ENCODE measurements around the gene CNTNAP1. TPM values are rescaled to one million over a fixed set of nuclear protein-coding genes. Genes with fewer than 3 reads are reported as not detected.

Gene CNTNAP1
- total RNA-seq, 2 experiments from 2014 or later: 4.4 to 4.5 TPM

DNA sequence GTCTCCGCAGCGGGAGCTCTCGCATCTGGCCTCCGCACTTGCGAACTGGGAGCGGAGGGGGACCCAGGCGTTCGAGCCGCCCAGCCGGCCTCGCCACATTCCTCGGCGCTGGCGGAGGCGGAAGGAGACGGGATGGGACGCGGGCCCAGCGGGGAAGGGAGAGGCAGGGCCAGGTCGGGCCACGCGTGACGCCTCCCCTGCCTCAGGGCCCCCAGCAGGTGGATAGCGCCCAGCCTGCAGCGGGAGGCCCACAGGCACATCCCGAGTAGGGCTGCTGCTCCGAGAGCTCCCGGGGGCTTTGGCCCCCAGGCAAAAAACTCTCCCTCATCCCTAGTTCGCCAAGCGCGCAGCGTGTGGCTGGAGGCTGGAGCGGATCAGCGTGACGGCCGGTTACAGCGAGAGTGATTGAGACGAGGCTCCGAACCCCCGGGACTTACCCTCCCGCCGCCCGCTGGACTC, 6.3 kb upstream of the CNTNAP1 start:
- Histone ChIP-seq H3K9me3 (ENCODE audit: control insufficient read depth in 1 of 2, insufficient read depth in 1 of 2, low read length in 2 of 2) (peaks cover 0 to 33% of the 10 kb centered on the region in 2 experiments), H3K27me3 (ENCODE audit: control insufficient read depth in 1 of 2, insufficient read depth in 2 of 2, low read length in 2 of 2) (peaks cover 59 to 61% of the 10 kb centered on the region in 2 experiments), H3K4me1 (ENCODE audit: insufficient read depth, low read length) (peaks cover 79% of the 10 kb centered on the region), H3K4me3 (ENCODE audit: low read length) (peak overlapping the region; percentile 59), H3K27ac (ENCODE audit: low read depth in 1 of 2, low read length in 2 of 2) (no peak overlapping the region), H3K36me3 (ENCODE audit: insufficient read depth, low read length) (no peaks in the 10 kb centered on the region)
- TF ChIP-seq, protein P1, sequence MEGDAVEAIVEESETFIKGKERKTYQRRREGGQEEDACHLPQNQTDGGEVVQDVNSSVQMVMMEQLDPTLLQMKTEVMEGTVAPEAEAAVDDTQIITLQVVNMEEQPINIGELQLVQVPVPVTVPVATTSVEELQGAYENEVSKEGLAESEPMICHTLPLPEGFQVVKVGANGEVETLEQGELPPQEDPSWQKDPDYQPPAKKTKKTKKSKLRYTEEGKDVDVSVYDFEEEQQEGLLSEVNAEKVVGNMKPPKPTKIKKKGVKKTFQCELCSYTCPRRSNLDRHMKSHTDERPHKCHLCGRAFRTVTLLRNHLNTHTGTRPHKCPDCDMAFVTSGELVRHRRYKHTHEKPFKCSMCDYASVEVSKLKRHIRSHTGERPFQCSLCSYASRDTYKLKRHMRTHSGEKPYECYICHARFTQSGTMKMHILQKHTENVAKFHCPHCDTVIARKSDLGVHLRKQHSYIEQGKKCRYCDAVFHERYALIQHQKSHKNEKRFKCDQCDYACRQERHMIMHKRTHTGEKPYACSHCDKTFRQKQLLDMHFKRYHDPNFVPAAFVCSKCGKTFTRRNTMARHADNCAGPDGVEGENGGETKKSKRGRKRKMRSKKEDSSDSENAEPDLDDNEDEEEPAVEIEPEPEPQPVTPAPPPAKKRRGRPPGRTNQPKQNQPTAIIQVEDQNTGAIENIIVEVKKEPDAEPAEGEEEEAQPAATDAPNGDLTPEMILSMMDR (IDR thresholded peaks at IDR 0.05): no peak
- Mint-ChIP-seq H3K9me3 (no peaks in the 10 kb centered on the region), H3K27ac (no peak overlapping the region), H3K36me3 (ENCODE audit: low read depth) (no peaks in the 10 kb centered on the region), H3K4me3 (peak overlapping the region; percentile 77), H3K4me1 (ENCODE audit: low read depth) (peaks cover 54% of the 10 kb centered on the region), H3K27me3 (peaks cover 53% of the 10 kb centered on the region)
- intact Hi-C loops (cut with DNase I, micrococcal nuclease): loop anchor here in 1 of 2 experiments (10.0 kb wide), 1 partner anchor 1449 kb away; the partner anchor contains the start of gene HDAC5
- CTCF ChIA-PET: interaction anchor here (1.0 to 2.7 kb wide), 2 partner anchors 14 to 98 kb away, joined by 3 to 10 read pairs; partner anchors contain the start of gene PSMC3IP
- POLR2A ChIA-PET: interaction anchor here (1.3 to 3.0 kb wide), 3 partner anchors 17 to 98 kb away, joined by 3 to 17 read pairs (median 5); partner anchors contain the start of genes RETREG3, TUBG1 and TUBG2
- ATAC-seq (ENCODE audit: poor library complexity): no peak
- DNase-seq: peak in 2 of 14 experiments; percentile 48 to 52

DNA sequence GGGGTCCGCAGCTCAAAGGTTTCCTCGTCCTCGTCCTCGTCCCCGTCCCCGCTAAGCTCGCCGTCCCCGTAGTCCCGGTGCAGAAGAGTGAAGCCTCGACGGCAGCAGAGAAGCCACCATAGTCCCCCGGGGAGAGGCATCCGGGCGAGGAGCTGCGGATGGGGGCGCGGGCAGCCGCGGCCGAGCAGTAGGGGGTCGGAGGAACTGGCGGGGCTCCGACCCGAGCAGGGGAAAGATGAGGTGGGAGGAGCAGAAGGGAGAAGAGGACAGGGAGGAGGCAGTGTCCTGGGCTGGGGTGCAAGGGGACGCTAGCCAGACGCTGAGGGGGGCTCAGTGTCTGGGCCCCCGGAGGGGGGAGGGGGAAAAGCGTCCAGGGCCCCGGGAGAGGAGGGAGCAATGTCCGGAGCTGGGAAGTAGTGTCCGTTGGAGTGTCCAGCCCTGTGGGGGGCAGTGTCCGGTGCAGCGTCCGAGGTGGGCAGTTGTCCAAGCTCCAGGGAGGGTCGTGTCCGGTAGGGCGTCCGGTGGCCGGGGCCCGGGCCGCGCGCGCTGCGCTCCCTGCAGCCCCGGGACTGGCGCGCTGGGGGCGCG, 5.8 kb upstream of the CNTNAP1 start, which contains the start of gene PLEKHH3:
Gene PLEKHH3, minus strand, starts transcription at position 571 of the 588 bp plus-strand sequence. Its CDS starts 431 bp downstream, at position 140.
- Histone ChIP-seq H3K36me3 (ENCODE audit: insufficient read depth, low read length) (no peaks in the 10 kb centered on the region), H3K27me3 (ENCODE audit: control insufficient read depth in 1 of 2, insufficient read depth in 2 of 2, low read length in 2 of 2) (peaks cover 58 to 60% of the 10 kb centered on the region in 2 experiments), H3K9me3 (ENCODE audit: control insufficient read depth in 1 of 2, insufficient read depth in 1 of 2, low read length in 2 of 2) (peaks cover 0 to 29% of the 10 kb centered on the region in 2 experiments), H3K4me3 (ENCODE audit: low read length) (peak within 1 kb of the TSS; percentile 61), H3K27ac (ENCODE audit: low read depth in 1 of 2, low read length in 2 of 2) (no peak within 1 kb of the TSS), H3K4me1 (ENCODE audit: insufficient read depth, low read length) (peaks cover 78% of the 10 kb centered on the region)
- H3K4me1 Mint-ChIP-seq (ENCODE audit: low read depth): peaks cover 54% of the 10 kb centered on the region
- ChIA-PET CTCF (interaction anchor here (1.0 to 2.7 kb wide), 2 partner anchors 14 to 98 kb away, joined by 3 to 10 read pairs; partner anchors contain the start of gene PSMC3IP), POLR2A (interaction anchor here (1.3 to 3.0 kb wide), 3 partner anchors 17 to 98 kb away, joined by 3 to 17 read pairs (median 5); partner anchors contain the start of genes RETREG3, TUBG1 and TUBG2)
- H3K27ac Mint-ChIP-seq: peak within 1 kb of the TSS; percentile 79
- no peaks in the 10 kb centered on the region for H3K36me3 Mint-ChIP-seq (ENCODE audit: low read depth)
- peaks cover 53% of the 10 kb centered on the region for H3K27me3 Mint-ChIP-seq
- DNase-seq (peak in 1 of 14 experiments; percentile 15), ATAC-seq (ENCODE audit: poor library complexity) (no peak)
- H3K9me3 Mint-ChIP-seq: no peaks in the 10 kb centered on the region
- intact Hi-C loops (cut with DNase I, micrococcal nuclease): loop anchor here in 1 of 2 experiments (1.0 to 10.0 kb wide), 2 partner anchors 67 to 1448 kb away; partner anchors contain the start of genes HDAC5, RETREG3 and TUBG1
- TF ChIP-seq, protein P1 (IDR thresholded peaks at IDR 0.05): no peak
- H3K4me3 Mint-ChIP-seq: peak within 1 kb of the TSS; percentile 93

DNA sequence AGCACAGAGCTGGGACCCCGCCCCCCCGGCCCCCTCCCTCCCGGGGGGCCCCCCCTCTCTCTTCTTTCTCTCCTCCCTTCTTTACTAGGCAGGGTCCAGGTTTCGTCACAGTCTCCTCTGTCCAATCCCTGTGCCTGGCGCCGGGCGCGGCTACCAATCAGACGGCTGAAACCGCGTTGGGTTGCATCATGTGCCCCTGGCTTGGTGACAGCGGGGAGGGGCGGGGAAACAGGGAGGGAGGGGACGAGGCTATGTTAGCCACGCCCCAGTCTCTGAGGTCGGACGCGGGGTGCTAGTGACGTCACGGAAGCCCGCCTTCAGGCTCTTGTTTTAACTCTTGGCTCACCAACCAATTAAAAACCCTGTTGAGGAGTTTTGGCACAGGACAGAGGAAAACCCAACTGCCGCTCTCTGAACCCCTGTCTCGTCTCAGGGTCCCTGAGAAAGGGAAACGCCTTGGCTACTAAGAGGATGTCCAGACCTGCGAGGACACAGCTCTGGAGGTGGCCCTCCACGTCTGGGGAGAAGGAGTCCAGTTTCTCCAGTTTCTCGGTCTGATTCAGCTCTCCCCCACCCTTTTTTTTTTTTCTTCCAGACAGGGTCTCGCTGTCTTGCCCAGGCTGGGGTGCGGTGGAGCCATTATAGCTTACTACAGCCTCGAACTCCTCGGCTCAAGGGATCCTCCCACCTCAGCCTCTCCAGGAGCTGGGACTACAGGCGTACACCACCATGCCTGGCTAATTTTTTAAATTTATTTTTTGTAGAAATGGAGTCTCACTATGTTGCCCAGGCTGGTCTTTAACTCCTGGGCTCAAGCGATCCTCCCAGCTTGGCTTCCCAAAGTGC, 5.1 kb upstream of the CNTNAP1 start:
- Mint-ChIP-seq H3K9me3 (no peaks in the 10 kb centered on the region), H3K4me1 (ENCODE audit: low read depth) (peaks cover 57% of the 10 kb centered on the region), H3K27me3 (peaks cover 55% of the 10 kb centered on the region), H3K36me3 (ENCODE audit: low read depth) (no peaks in the 10 kb centered on the region), H3K27ac (peak overlapping the region; percentile 79), H3K4me3 (peak overlapping the region; percentile 93)
- Histone ChIP-seq H3K27me3 (ENCODE audit: control insufficient read depth in 1 of 2, insufficient read depth in 2 of 2, low read length in 2 of 2) (peaks cover 58 to 62% of the 10 kb centered on the region in 2 experiments), H3K36me3 (ENCODE audit: insufficient read depth, low read length) (no peaks in the 10 kb centered on the region), H3K4me1 (ENCODE audit: insufficient read depth, low read length) (peaks cover 79% of the 10 kb centered on the region), H3K27ac (ENCODE audit: low read depth in 1 of 2, low read length in 2 of 2) (no peak overlapping the region), H3K9me3 (ENCODE audit: control insufficient read depth in 1 of 2, insufficient read depth in 1 of 2, low read length in 2 of 2) (peaks cover 0 to 24% of the 10 kb centered on the region in 2 experiments), H3K4me3 (ENCODE audit: low read length) (peak overlapping the region; percentile 61)
- ATAC-seq (ENCODE audit: poor library complexity) (peak; percentile 85), DNase-seq (peak; percentile 92 to 99 (median 97))
- TF ChIP-seq, protein P1 (IDR thresholded peaks at IDR 0.05): no peak
- ChIA-PET CTCF (interaction anchor here (2.7 kb wide), 1 partner anchor 99 kb away, joined by 10 read pairs; the partner anchor contains the start of gene PSMC3IP), POLR2A (interaction anchor here (0.8 to 4.3 kb wide), 7 partner anchors 18 to 347 kb away, joined by 3 to 22 read pairs (median 3); partner anchors contain the start of genes PSMC3IP, RETREG3, RND2 and TUBG1)
- intact Hi-C loops (cut with DNase I, micrococcal nuclease): loop anchor here in 1 of 2 experiments (1.0 to 10.0 kb wide), 2 partner anchors 68 to 1448 kb away; partner anchors contain the start of genes HDAC5, RETREG3 and TUBG1
